ENCODE data around the gene SYCE3. TPM values are rescaled to one million over a fixed set of nuclear protein-coding genes. Genes with fewer than 3 reads are reported as not detected.

Gene SYCE3
- total RNA-seq, 1 donor from 2014 or later: not detected

GRCh38 chr22:50517495-50518260 is 45.0 kb downstream of the SYCE3 start:
- DNase-seq: no peak

GRCh38 chr22:50516891-50517290 is 45.8 kb downstream of the SYCE3 start:
- DNase-seq: no peak

GRCh38 chr22:50516068-50516467 is 46.7 kb downstream of the SYCE3 start:
- no peak for DNase-seq

- no peak for DNase-seq
These were observed 49.5 kb downstream of the SYCE3 start for GRCh38 chr22:50513175-50513574.

GRCh38 chr22:50508897-50509296 is 53.8 kb downstream of the SYCE3 start:
- no peak for DNase-seq

GRCh38 chr22:50507991-50508884 is 54.5 kb downstream of the SYCE3 start, which contains the start of gene NCAPH2:
Gene NCAPH2, plus strand, starts transcription at chr22:50508224. Its CDS starts 114 bp downstream, at chr22:50508338.
- peak; percentile 98 for DNase-seq

- no peak for DNase-seq
These were observed 55.2 kb downstream of the SYCE3 start, which contains the start of gene LMF2 for GRCh38 chr22:50507421-50507990. Gene LMF2, minus strand, starts transcription at chr22:50507702. Its CDS starts 27 bp downstream, at chr22:50507675.

- DNase-seq: peak; percentile 28
These were observed 55.9 kb downstream of the SYCE3 start for GRCh38 chr22:50506611-50507420.

GRCh38 chr22:50505776-50506610 is 56.7 kb downstream of the SYCE3 start:
- DNase-seq: no peak

- no peak for DNase-seq
These were observed 57.4 kb downstream of the SYCE3 start for GRCh38 chr22:50505276-50505775.

- DNase-seq: no peak
These were observed 58.1 kb downstream of the SYCE3 start for GRCh38 chr22:50504369-50505211.

GRCh38 chr22:50503475-50504145 is 59.1 kb downstream of the SYCE3 start:
- DNase-seq: no peak

- DNase-seq: no peak
These were observed 59.9 kb downstream of the SYCE3 start for GRCh38 chr22:50502628-50503474.

- no peak for DNase-seq
These were observed 60.6 kb downstream of the SYCE3 start for GRCh38 chr22:50502096-50502495.
